H1 (cell line): ENCODE measurements around the gene NDRG2.

Source experiments
- CTCF ChIP-seq, 3 experiments: IDR thresholded peaks; 1 replicate in 2 of 3; 2 replicates in 1 of 3; pipeline versions ENCODE4 v1.5.1 to v1.6.1; 2011; ENCODE audit warnings: low read length in 3 of 3, mild to moderate bottlenecking in 3 of 3, inconsistent platforms in 2 of 3, low read depth in 1 of 3, moderate library complexity in 1 of 3; ENCODE audit not compliant: insufficient read depth in 1 of 3; ENCODE audit errors: control extremely low read depth in 1 of 3
- EP300 ChIP-seq, 2 experiments: IDR thresholded peaks; 1 replicate in 1 of 2; 2 replicates in 1 of 2; pipeline ENCODE4 v1.6.1; 2011 to 2012; ENCODE audit warnings: low read depth in 2 of 2, low read length in 2 of 2, mild to moderate bottlenecking in 2 of 2, borderline replicate concordance in 1 of 2, inconsistent platforms in 1 of 2, moderate library complexity in 1 of 2
- EZH2 ChIP-seq: fragments of 200-600 bp; sonication (generic); IDR thresholded peaks from 2 replicates; pipeline ENCODE4 v1.7.1; 2012; ENCODE audit warnings: low read depth, mild to moderate bottlenecking, moderate library complexity, low read length, inconsistent platforms; ENCODE audit not compliant: severe bottlenecking
- FOSL1 ChIP-seq: IDR thresholded peaks from 2 replicates; pipeline ENCODE4 v1.6.1; 2011; ENCODE audit warnings: mild to moderate bottlenecking, low read depth, low read length, moderate library complexity; ENCODE audit not compliant: insufficient read depth
- GABPA ChIP-seq: IDR thresholded peaks from 2 replicates; pipeline ENCODE4 v1.6.1; 2011; ENCODE audit warnings: mild to moderate bottlenecking, low read length, moderate library complexity, borderline replicate concordance; ENCODE audit not compliant: insufficient read depth
- KDM1A ChIP-seq: fragments of 200-600, 300-600 bp; sonication (generic); IDR thresholded peaks from 2 replicates; pipeline ENCODE4 v1.7.1; 2016; ENCODE audit warnings: mild to moderate bottlenecking, low read length, borderline replicate concordance
- NRF1 ChIP-seq: IDR thresholded peaks from 2 replicates; pipeline ENCODE4 v1.6.1; 2011; ENCODE audit warnings: mild to moderate bottlenecking, low read depth, low read length, improper control_type of control experiment
- POLR2A ChIP-seq, 2 experiments: IDR thresholded peaks; 1 replicate in 1 of 2; 2 replicates in 1 of 2; pipeline ENCODE4 v1.6.1; 2011; ENCODE audit warnings: low read depth in 2 of 2, low read length in 2 of 2, mild to moderate bottlenecking in 2 of 2; ENCODE audit errors: control extremely low read depth in 1 of 2
- POLR2AphosphoS5 ChIP-seq: IDR thresholded peaks from 2 replicates; pipeline ENCODE4 v1.6.1; 2011; ENCODE audit warnings: low read depth, low read length
- RXRA ChIP-seq: IDR thresholded peaks from 2 replicates; pipeline ENCODE4 v1.6.1; 2011; ENCODE audit warnings: low read depth, mild to moderate bottlenecking, low read length, moderate library complexity; ENCODE audit not compliant: insufficient read depth
- SIN3A ChIP-seq, 2 experiments: IDR thresholded peaks in 1 of 2; conservative IDR thresholded peaks in 1 of 2; 2 replicates each; pipeline ENCODE4 v1.6.1; 2011 to 2012; ENCODE audit warnings: low read length in 2 of 2, improper control_type of control experiment in 1 of 2, low read depth in 1 of 2, mild to moderate bottlenecking in 1 of 2
- TCF12 ChIP-seq: IDR thresholded peaks from 2 replicates; pipeline ENCODE4 v1.6.1; 2011; ENCODE audit warnings: low read depth, mild to moderate bottlenecking, low read length
- YY1 ChIP-seq: IDR thresholded peaks from 2 replicates; pipeline ENCODE4 v1.6.1; 2011; ENCODE audit warnings: low read depth, mild to moderate bottlenecking, low read length
- TF ChIP-seq, protein P1 (sequence below): IDR thresholded peaks from 2 replicates; pipeline ENCODE4 v1.6.1; 2011; ENCODE audit warnings: low read depth, mild to moderate bottlenecking, low read length; ENCODE audit not compliant: insufficient read depth

DNA sequence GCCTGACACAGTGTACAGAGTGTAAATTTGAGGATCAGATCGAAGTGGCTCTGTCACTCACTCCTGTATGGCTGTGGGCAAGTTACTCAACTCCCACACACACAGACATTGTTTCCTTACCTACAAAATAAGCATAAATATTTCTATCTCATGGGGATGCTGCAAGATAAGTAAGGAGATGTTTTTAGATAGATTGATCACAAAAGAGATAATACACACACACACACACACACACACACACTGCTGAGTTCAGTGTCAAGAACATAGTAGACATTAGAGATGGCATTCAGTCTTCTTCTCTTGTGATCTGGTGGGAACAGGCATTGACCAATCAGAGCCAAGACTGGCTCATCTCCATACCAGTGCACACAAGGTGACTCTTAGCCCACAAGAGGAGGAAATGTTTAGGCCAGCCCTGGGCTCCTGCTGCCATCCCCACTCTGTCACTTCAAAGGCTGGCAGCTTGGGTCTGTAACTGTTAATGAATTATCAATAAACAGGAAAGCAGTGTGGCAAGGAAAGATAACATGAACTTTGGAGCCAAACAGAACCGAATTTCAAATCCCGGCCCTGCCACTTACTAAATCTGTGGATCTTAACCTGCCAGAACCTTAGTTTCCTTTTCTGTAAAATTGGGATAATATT lies 29.4 kb upstream of the NDRG2 start:
- no peak for TF ChIP-seq EP300 (IDR thresholded peaks at IDR 0.05; ENCODE audit: borderline replicate concordance in 1 of 2, low read depth in 2 of 2, low read length in 2 of 2)
- no peak for TF ChIP-seq POLR2A (IDR thresholded peaks at IDR 0.05; ENCODE audit: control extremely low read depth in 1 of 2, low read depth in 2 of 2, low read length in 2 of 2)
- TF ChIP-seq CTCF (IDR thresholded peaks at IDR 0.05; ENCODE audit: control extremely low read depth in 1 of 3, insufficient read depth in 1 of 3, low read depth in 1 of 3, low read length in 3 of 3), result no peak
- TF ChIP-seq SIN3A (conservative IDR thresholded peaks at IDR 0.05 in 1 of 2, IDR thresholded peaks at IDR 0.05 in 1 of 2; ENCODE audit: low read depth in 1 of 2, low read length in 2 of 2), result no peak
- TF ChIP-seq RXRA, result no peak
- no peak for TF ChIP-seq YY1
- TF ChIP-seq KDM1A, result no peak
- TF ChIP-seq NRF1, result no peak
- TF ChIP-seq POLR2AphosphoS5, result no peak
- TF ChIP-seq EZH2, result no peak
- no peak for TF ChIP-seq TCF12
- no peak for TF ChIP-seq GABPA
- TF ChIP-seq, protein P1, sequence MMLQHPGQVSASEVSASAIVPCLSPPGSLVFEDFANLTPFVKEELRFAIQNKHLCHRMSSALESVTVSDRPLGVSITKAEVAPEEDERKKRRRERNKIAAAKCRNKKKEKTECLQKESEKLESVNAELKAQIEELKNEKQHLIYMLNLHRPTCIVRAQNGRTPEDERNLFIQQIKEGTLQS, result no peak
- no peak for TF ChIP-seq FOSL1
